G401 (cell line): Measurements from ENCODE around the gene CDC42EP1. TPM values are rescaled to one million over a fixed set of nuclear protein-coding genes. Genes with fewer than 3 reads are reported as not detected.
"Not testable (repeated sequence)": the region's sequence is repeated elsewhere in the genome, so short reads cannot be mapped to it uniquely, and the experiment has no call there.

Source experiments
- DNase-seq: peaks from one replicate; pipeline ENCODE4 v3.0.0-alpha.2; 2015; ENCODE audit warnings: low spot score
- in situ Hi-C: cut with HindIII; loops from 2 replicates; pipeline ENCODE4 v1.10.0; 2016; ENCODE audit warnings: low sequenced_read_pairs, mixed read lengths
- total RNA-seq: library from RNA; depleted of rRNA; stranded (reverse); fragments of >200 nt; shearing (Covaris generic); gene quantifications from 2 replicates; pipeline ENCODE4 v1.2.3, GENCODE V29; 2014

The CDC42EP1 gene
- total RNA-seq, 1 experiment from 2014 or later = 32.6 TPM

GRCh38 chr22:37529652-37530345 lies 30.5 kb upstream of the CDC42EP1 start:
- DNase-seq = no peak
- in situ Hi-C loops = no loop called here

- DNase-seq = no peak
- in situ Hi-C loops = no loop called here
Observed at GRCh38 chr22:37533995-37534394, 26.3 kb upstream of the CDC42EP1 start.

- in situ Hi-C loops = no loop called here
Observed at GRCh38 chr22:37534445-37534844, 25.8 kb upstream of the CDC42EP1 start.

GRCh38 chr22:37535159-37535558 lies 25.1 kb upstream of the CDC42EP1 start:
- DNase-seq = no peak
- in situ Hi-C loops = no loop called here

More at GRCh38 chr22:37534445-37534844, 25.8 kb upstream of the CDC42EP1 start:
- DNase-seq = no peak

- in situ Hi-C loops = no loop called here
- DNase-seq = peak; percentile 81
Observed at GRCh38 chr22:37538590-37539357, 21.5 kb upstream of the CDC42EP1 start.

GRCh38 chr22:37539790-37540189 lies 20.5 kb upstream of the CDC42EP1 start:
- DNase-seq, in situ Hi-C loops: not testable (repeated sequence)

GRCh38 chr22:37542416-37542815 lies 17.9 kb upstream of the CDC42EP1 start:
- in situ Hi-C loops = not testable (repeated sequence)

GRCh38 chr22:37542959-37543358 lies 17.3 kb upstream of the CDC42EP1 start:
- in situ Hi-C loops = no loop called here
- no peak for DNase-seq

More at GRCh38 chr22:37542416-37542815, 17.9 kb upstream of the CDC42EP1 start:
- not testable (repeated sequence) for DNase-seq

GRCh38 chr22:37544955-37545702 lies 15.2 kb upstream of the CDC42EP1 start:
- in situ Hi-C loops = no loop called here
- DNase-seq = peak; percentile 46

GRCh38 chr22:37545703-37546436 lies 14.4 kb upstream of the CDC42EP1 start:
- in situ Hi-C loops = no loop called here
- DNase-seq = peak; percentile 69

- in situ Hi-C loops = no loop called here
- peak; percentile 49 for DNase-seq
Observed at GRCh38 chr22:37546437-37547250, 13.6 kb upstream of the CDC42EP1 start.

GRCh38 chr22:37547251-37547741 lies 13.0 kb upstream of the CDC42EP1 start:
- DNase-seq = no peak
- in situ Hi-C loops = no loop called here

- in situ Hi-C loops = no loop called here
- DNase-seq = no peak
Observed at GRCh38 chr22:37549704-37550059, 10.6 kb upstream of the CDC42EP1 start.

GRCh38 chr22:37550921-37551320 lies 9.4 kb upstream of the CDC42EP1 start:
- DNase-seq, in situ Hi-C loops: not testable (repeated sequence)

GRCh38 chr22:37551981-37552380 lies 8.3 kb upstream of the CDC42EP1 start:
- in situ Hi-C loops = no loop called here
- no peak for DNase-seq

GRCh38 chr22:37552524-37553163 lies 7.6 kb upstream of the CDC42EP1 start:
- in situ Hi-C loops = no loop called here
- DNase-seq = no peak

GRCh38 chr22:37553725-37554124 lies 6.6 kb upstream of the CDC42EP1 start:
- DNase-seq = no peak

GRCh38 chr22:37555029-37555428 lies 5.3 kb upstream of the CDC42EP1 start:
- no peak for DNase-seq
- in situ Hi-C loops = no loop called here

More at GRCh38 chr22:37553725-37554124, 6.6 kb upstream of the CDC42EP1 start:
- in situ Hi-C loops = no loop called here
